Activated CD4-positive, alpha-beta T cell treated with anti-CD3 and anti-CD28 coated beads for 1 hour (primary cell): ENCODE results near the gene GTPBP1.

ENCODE experiments used
- DNase-seq: peaks from one replicate; pipeline ENCODE4 v3.0.0-alpha.2; 2020

The GTPBP1 gene

DNA sequence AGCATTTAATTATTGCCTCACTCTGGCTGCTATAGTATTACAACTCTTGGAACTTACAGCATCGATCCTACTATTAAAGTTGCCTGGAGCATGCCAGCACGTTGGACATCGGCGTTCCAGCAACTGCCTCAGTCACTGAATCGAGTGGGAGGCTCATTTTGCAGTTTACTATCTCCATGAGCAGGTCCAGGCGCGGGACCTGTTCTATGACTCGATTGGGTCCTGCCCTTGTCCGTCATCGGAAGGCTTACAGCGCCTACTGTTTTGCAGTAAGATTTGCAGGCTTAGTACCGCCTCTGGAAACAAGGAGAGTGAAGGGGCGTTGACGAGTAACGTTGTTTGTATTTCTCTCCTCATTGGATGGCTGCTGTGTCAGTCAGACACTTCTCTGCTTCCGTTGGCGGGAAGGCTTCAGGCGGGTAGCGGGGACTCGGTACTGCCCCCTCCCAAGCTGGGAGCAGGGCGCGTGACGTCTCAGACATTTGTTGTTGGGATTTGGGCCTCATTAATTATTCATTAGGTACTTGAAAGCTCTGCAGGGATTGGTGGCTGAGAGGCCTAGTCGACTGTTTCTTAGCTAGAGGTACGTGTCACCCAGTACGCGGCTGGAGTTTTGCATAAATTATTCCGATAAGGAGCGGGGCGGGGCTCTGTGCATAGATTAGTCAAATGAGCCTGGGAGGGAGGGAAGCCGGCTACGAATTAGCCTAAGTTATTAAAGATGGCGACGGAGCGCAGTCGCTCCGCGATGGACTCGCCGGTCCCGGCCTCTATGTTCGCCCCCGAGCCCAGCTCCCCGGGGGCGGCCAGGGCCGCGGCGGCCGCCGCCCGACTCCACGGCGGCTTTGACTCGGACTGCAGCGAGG, at the start of gene GTPBP1:
GTPBP1 (plus strand) TSS at position 710 of the 866 bp plus-strand sequence; CDS start at position 722, 12 bp downstream.
- peak; percentile 94 for DNase-seq

GRCh38 chr22:38656256-38657044, 49.3 kb upstream of the GTPBP1 start, which contains the start of the genes CBY1 and FAM227A:
CBY1 (plus strand) TSS chr22:38656638; CDS start chr22:38668055, 11,417 bp downstream.
FAM227A (minus strand) TSS chr22:38656392; CDS start chr22:38650168, 6,224 bp downstream.
- DNase-seq = peak; percentile 75

GRCh38 chr22:38657045-38657909, 48.5 kb upstream of the GTPBP1 start:
- DNase-seq = no peak

DNA sequence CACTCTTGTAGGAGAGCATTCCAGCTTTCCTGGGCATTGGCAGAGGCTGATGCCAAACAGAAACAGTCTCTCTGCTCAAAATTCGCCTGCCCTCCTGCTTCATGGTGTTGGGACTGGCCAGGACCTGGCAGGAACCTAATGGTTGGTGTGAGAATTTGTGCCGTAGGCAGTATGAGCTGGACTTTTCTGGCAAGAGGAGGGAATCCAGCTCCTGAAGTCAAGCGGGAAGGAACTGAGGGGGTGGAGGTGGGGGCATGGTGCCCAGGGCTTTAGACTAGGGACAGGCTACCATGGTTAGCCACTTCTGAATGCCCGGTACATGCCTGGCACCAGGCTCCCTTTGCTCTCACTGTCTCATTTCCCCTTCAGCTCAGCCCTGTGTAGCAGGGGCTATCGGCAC, 30.9 kb upstream of the GTPBP1 start:
- no peak for DNase-seq

- no peak for DNase-seq
Observed at GRCh38 chr22:38675833-38676232, 29.9 kb upstream of the GTPBP1 start.

DNA sequence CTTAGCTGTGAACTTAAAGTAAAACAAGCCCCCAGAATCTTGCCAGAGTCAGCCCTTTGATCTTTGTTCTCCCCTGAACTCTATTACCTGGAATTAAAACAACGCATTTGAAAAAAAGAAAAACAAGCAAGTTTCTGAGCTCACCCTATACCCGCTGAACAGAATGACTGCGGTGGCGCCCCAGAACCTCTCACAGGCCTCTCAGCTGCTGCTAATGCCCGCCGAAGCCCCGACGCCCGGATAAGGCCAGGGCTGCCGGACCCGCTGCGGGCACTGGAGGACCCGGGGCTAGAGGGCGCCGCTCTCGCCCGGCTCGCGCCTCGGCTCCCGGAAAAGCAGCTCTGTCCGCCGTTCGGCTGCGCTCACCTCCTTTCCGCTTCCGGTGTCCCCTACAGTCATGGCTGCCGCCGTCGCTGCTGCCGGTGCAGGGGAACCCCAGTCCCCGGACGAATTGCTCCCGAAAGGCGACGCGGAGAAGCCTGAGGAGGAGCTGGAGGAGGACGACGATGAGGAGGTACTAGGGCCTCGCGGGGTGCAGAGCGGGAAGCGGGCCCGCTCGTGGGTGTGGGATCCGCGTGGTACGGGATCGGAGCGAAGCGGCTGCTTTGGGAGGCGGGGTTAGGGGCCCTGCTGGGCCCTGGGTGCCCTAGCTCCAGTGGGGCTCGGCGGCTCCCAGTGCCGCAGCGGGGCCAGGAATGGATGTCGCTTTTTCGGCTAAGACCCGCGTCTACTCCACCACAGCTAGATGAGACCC, 24.0 kb upstream of the GTPBP1 start, which contains the start of gene TOMM22:
TOMM22 (plus strand) TSS at position 376 of the 754 bp plus-strand sequence; CDS start at position 398, 22 bp downstream.
- peak; percentile 72 for DNase-seq

GRCh38 chr22:38684895-38685294, 20.8 kb upstream of the GTPBP1 start:
- no peak for DNase-seq

GRCh38 chr22:38685761-38686160, 20.0 kb upstream of the GTPBP1 start:
- DNase-seq = no peak

DNA sequence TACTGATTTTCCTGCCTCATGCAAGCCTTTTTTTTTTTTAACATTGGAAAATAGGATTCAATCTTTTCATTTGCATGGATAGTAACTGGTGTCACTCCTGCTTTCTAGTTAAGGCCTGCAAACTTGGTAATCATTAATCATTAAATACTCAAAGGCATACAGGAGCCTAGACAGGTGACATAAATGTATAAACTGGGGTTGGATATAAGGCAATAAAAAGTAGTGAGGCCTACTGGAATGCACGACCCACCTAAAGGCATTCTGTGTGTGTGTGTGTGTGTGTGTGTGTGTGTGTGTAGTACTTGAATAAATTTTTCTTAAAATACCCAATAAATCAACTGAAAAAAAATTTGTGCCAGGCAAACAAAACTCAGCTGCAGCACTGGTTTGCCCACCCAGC, 16.1 kb upstream of the GTPBP1 start:
- DNase-seq = no peak

- no peak for DNase-seq
Observed at GRCh38 chr22:38694049-38694448, 11.7 kb upstream of the GTPBP1 start.

GRCh38 chr22:38694940-38695339, 10.8 kb upstream of the GTPBP1 start:
- DNase-seq = no peak

DNA sequence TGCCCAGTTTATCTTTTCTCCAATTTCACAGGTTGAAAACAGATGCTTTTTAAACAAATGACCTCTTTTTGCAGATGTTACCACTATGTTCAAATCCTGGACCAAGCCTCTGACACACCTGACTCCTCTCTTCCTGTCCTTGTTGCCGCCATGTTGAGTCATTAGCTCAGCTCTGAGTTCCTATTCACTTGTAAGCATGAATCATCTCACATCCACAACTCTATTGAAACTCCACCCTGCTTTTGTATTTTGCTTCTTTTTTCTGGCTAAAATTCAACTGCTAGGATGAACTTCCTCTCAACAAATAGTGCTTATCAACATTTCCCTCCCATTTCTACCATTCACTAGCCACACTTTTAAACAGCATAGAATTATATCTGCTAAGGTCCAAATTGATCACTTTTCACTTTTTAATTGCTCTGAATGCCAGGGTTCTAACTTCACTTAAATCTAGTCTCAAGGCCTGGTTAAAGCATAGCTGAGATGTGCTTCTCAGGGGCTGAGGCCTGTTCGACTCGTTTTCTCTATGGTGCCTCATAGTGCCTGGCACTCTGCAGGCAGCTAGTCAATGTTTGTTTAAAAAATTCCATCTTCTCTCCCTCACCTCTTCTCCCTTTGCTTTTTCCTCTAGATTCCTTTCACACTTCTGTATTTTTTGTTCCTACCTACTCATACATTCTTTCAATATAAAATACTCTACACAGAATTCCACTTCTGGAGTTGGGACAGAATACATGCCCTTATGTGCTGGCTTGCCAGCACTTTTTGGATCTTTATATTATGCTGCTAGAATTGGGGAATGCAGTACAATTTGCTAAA, 8.9 kb upstream of the GTPBP1 start:
- peak; percentile 15 for DNase-seq

- DNase-seq = no peak
Observed at GRCh38 chr22:38697425-38698089, 8.2 kb upstream of the GTPBP1 start.

DNA sequence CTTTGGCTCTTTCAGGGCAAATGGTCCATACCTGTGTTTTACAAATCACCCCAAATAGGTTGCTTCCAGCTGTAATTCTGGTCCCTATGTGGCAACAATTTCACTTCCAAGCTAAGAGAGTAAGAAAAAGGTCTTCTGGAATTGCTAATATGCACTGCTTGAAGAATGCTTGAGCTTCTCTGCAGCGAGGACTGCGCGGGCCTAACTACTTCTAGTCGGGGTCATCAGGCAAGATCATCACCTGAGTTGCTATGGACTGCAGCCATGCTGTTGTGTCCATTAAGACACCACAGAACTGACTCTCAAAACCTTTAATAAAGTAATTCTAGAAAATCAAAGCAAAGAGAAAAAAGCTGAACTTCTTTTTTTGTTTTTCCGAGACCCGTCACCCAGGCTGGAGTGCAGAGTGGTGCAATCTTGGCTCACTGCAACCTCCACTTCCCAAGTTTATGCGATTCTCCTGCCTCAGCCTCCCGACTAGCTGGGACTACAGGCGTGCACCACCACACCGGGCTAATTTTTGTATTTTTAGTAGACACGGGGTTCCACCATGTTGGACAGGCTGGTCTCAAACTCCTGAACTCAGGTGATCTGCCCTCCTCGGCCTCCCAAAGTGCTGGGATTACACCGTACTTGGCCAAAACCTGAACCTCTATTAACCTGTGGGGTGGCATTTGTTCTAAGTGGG, 7.2 kb upstream of the GTPBP1 start:
- no peak for DNase-seq

DNA sequence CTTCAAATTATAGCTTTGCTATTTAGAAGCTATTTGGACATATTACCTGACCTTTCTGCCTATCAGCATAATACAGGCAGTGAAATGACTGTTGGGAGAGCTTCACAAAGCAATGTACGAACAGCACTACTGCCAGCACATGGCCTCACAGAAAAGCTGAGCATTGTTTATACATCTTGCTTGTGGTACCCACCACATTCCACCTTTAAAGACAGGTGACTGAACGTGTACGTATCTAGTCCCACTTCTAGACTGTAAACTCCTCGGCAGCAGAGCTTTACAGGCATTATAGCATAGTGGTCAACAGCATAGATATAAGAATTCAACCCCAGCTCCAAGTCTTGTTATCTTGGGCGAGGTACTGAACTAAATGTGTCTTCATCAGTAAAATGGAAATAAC, 6.6 kb upstream of the GTPBP1 start:
- no peak for DNase-seq

GRCh38 chr22:38699784-38700183, 6.0 kb upstream of the GTPBP1 start:
- DNase-seq = no peak

- DNase-seq = no peak
Observed at GRCh38 chr22:38700270-38700788, 5.4 kb upstream of the GTPBP1 start.

GRCh38 chr22:38700789-38701628, 4.7 kb upstream of the GTPBP1 start, which contains the start of gene JOSD1:
JOSD1 (minus strand) TSS chr22:38700943; CDS start chr22:38699987, 956 bp downstream.
- DNase-seq = peak; percentile 98
